H9 (cell line): ENCODE measurements around the gene ITPRIPL2. TPM values are rescaled to one million over a fixed set of nuclear protein-coding genes. Genes with fewer than 3 reads are reported as not detected.

Source experiments
- DNase-seq: peaks from one replicate; pipeline ENCODE4 v3.0.0-alpha.2; 2017
- H2AFZ ChIP-seq: one replicate; pipeline ENCODE4 v1.6.1; 2013; ENCODE audit warnings: mild to moderate bottlenecking, low read length, control low read depth, moderate library complexity
- H2AK5ac ChIP-seq: 2 replicates; pipeline ENCODE4 v1.6.1; 2013; ENCODE audit warnings: low read length, control low read depth, mixed read lengths; ENCODE audit not compliant: insufficient read length
- H2BK120ac ChIP-seq: one replicate; pipeline ENCODE4 v1.6.1; 2013; ENCODE audit warnings: low read depth, mild to moderate bottlenecking, low read length, control low read depth, inconsistent platforms; ENCODE audit not compliant: poor library complexity, severe bottlenecking
- H2BK12ac ChIP-seq: 2 replicates; pipeline ENCODE4 v1.6.1; 2013; ENCODE audit warnings: low read length, control low read depth, mixed read lengths, low read depth; ENCODE audit not compliant: insufficient read length
- H2BK15ac ChIP-seq: 2 replicates; pipeline ENCODE4 v1.6.1; 2013; ENCODE audit warnings: low read depth, low read length, control low read depth
- H2BK20ac ChIP-seq: one replicate; pipeline ENCODE4 v1.6.1; 2013; ENCODE audit warnings: low read depth, mild to moderate bottlenecking, low read length, control low read depth, inconsistent platforms; ENCODE audit not compliant: poor library complexity, severe bottlenecking
- H2BK5ac ChIP-seq: 2 replicates; pipeline ENCODE4 v1.6.1; 2013; ENCODE audit warnings: low read length, control low read depth, mixed read lengths; ENCODE audit not compliant: insufficient read length
- H3K14ac ChIP-seq: 2 replicates; pipeline ENCODE4 v1.6.1; 2013; ENCODE audit warnings: low read length, control low read depth; ENCODE audit not compliant: insufficient read depth
- H3K18ac ChIP-seq: 2 replicates; pipeline ENCODE4 v1.6.1; 2013; ENCODE audit warnings: low read depth, mild to moderate bottlenecking, mixed read lengths, low read length, control low read depth; ENCODE audit not compliant: insufficient read length
- H3K23ac ChIP-seq: 2 replicates; pipeline ENCODE4 v1.6.1; 2013; ENCODE audit warnings: low read length, control low read depth, mixed read lengths, low read depth; ENCODE audit not compliant: insufficient read length
- H3K23me2 ChIP-seq: 2 replicates; pipeline ENCODE4 v1.6.1; 2013; ENCODE audit warnings: low read depth, mild to moderate bottlenecking, mixed read lengths, low read length, control low read depth; ENCODE audit not compliant: insufficient read length, poor library complexity, severe bottlenecking
- H3K27ac ChIP-seq: 2 replicates; pipeline ENCODE4 v1.5.1; 2013; ENCODE audit warnings: low read length, control low read depth, mixed read lengths, low read depth; ENCODE audit not compliant: insufficient read length
- H3K27me3 ChIP-seq: 2 replicates; pipeline ENCODE4 v1.6.1; 2013; ENCODE audit warnings: low read length, control low read depth, inconsistent platforms; ENCODE audit not compliant: insufficient read depth
- H3K4ac ChIP-seq: 2 replicates; pipeline ENCODE4 v1.6.1; 2013; ENCODE audit warnings: low read depth, mild to moderate bottlenecking, control low read depth, inconsistent platforms, low read length, moderate library complexity
- H3K4me1 ChIP-seq: 2 replicates; pipeline ENCODE4 v1.6.1; 2013; ENCODE audit warnings: low read length, control low read depth, inconsistent platforms; ENCODE audit not compliant: insufficient read depth
- H3K4me2 ChIP-seq: 2 replicates; pipeline ENCODE4 v1.6.1; 2013; ENCODE audit warnings: low read length, control low read depth, mixed read lengths; ENCODE audit not compliant: insufficient read length, insufficient read depth
- H3K56ac ChIP-seq: 2 replicates; pipeline ENCODE4 v1.6.1; 2013; ENCODE audit warnings: low read depth, mild to moderate bottlenecking, mixed read lengths, low read length, control low read depth; ENCODE audit not compliant: insufficient read length
- H3K79me1 ChIP-seq: 2 replicates; pipeline ENCODE4 v1.6.1; 2013; ENCODE audit warnings: low read depth, mild to moderate bottlenecking, moderate library complexity, low read length, control low read depth, inconsistent platforms; ENCODE audit not compliant: insufficient read depth, poor library complexity, severe bottlenecking
- H3K79me2 ChIP-seq: 2 replicates; pipeline ENCODE4 v1.6.1; 2013; ENCODE audit warnings: low read length, control low read depth, inconsistent platforms; ENCODE audit not compliant: insufficient read depth
- H3K9ac ChIP-seq: 2 replicates; pipeline ENCODE4 v1.6.1; 2013; ENCODE audit warnings: low read length, control low read depth, mixed read lengths; ENCODE audit not compliant: insufficient read length; ENCODE audit errors: extremely low read depth
- H3K9me3 ChIP-seq: one replicate; pipeline ENCODE4 v1.6.1; 2013; ENCODE audit warnings: low read depth, low read length, inconsistent platforms; ENCODE audit not compliant: control insufficient read depth
- H3T11ph ChIP-seq: one replicate; pipeline ENCODE4 v1.6.1; 2013; ENCODE audit warnings: mild to moderate bottlenecking, low read length, control low read depth, inconsistent platforms
- H4K20me1 ChIP-seq: one replicate; pipeline ENCODE4 v1.6.1; 2013; ENCODE audit not compliant: control insufficient read depth, insufficient read length, insufficient read depth
- H4K5ac ChIP-seq: 2 replicates; pipeline ENCODE4 v1.6.1; 2013; ENCODE audit warnings: low read depth, mild to moderate bottlenecking, mixed read lengths, low read length, control low read depth; ENCODE audit not compliant: insufficient read length
- H4K8ac ChIP-seq: replicated peaks from 2 replicates; pipeline ENCODE4 v1.6.1; 2013; ENCODE audit warnings: low read length, control low read depth, mixed read lengths, low read depth; ENCODE audit not compliant: insufficient read length
- H4K91ac ChIP-seq: 2 replicates; pipeline ENCODE4 v1.6.1; 2013; ENCODE audit warnings: low read depth, mild to moderate bottlenecking, moderate library complexity, mixed read lengths, low read length, control low read depth; ENCODE audit not compliant: insufficient read length
- H3K27ac Mint-ChIP-seq, 3 experiments: 2 replicates in 2 of 3; 3 replicates in 1 of 3; pipeline ENCODE4 v1.8.0; 2020 to 2021; ENCODE audit warnings: mixed read lengths in 3 of 3, mild to moderate bottlenecking in 1 of 3, moderate library complexity in 1 of 3
- H3K27me3 Mint-ChIP-seq: 2 replicates; pipeline ENCODE4 v1.8.0; 2021; ENCODE audit warnings: low read depth, mild to moderate bottlenecking, moderate library complexity, mixed read lengths
- H3K36me3 Mint-ChIP-seq, 3 experiments: 2 replicates in 2 of 3; 3 replicates in 1 of 3; pipeline ENCODE4 v1.8.0; 2020 to 2021; ENCODE audit warnings: low read depth in 3 of 3, mixed read lengths in 3 of 3; ENCODE audit not compliant: insufficient read depth in 1 of 3
- H3K4me1 Mint-ChIP-seq, 2 experiments: 2 replicates each; pipeline ENCODE4 v1.8.0; 2020; ENCODE audit warnings: mixed read lengths in 2 of 2
- H3K4me3 Mint-ChIP-seq, 2 experiments: 2 replicates in 1 of 2; 3 replicates in 1 of 2; pipeline ENCODE4 v1.8.0; 2020 to 2021; ENCODE audit warnings: mild to moderate bottlenecking in 2 of 2, mixed read lengths in 2 of 2, moderate library complexity in 1 of 2
- H3K9me3 Mint-ChIP-seq, 2 experiments: 2 replicates in 1 of 2; 3 replicates in 1 of 2; pipeline ENCODE4 v1.8.0; 2020; ENCODE audit warnings: mild to moderate bottlenecking in 2 of 2, mixed read lengths in 2 of 2, moderate library complexity in 1 of 2
- WGBS: extraction: QIAGEN DNeasy Blood & Tissue Kit; methylation state at CpG from one replicate; pipeline ENCODE4 v1.1.7; 2013; ENCODE audit warnings: missing lambda C conversion rate, low lambda C conversion rate, mixed read lengths; ENCODE audit not compliant: insufficient read length; ENCODE audit errors: extremely low coverage; 5-methylcytosine and 5-hydroxymethylcytosine counted together
- total RNA-seq: library from RNA; stranded (reverse); gene quantifications from 2 replicates; pipeline ENCODE4 v1.2.1, GENCODE V29; 2021
- TF ChIP-seq, protein P1 (sequence below): fragments of 200-600 bp; sonication (generic); conservative IDR thresholded peaks from 3 replicates; pipeline ENCODE4 v1.8.0; 2021; ENCODE audit warnings: antibody characterized with exemption, mild to moderate bottlenecking

The ITPRIPL2 gene
- total RNA-seq, 1 experiment from 2014 or later, result 9.1 TPM

- Histone ChIP-seq H4K8ac (no peak overlapping the region), H4K20me1 (no peaks in the 10 kb centered on the region), H3K79me1 (no peaks in the 10 kb centered on the region), H3K56ac (no peak overlapping the region), H2BK120ac (no peak overlapping the region), H3K9ac (no peak overlapping the region), H3K4ac (no peak overlapping the region), H3K27ac (no peak overlapping the region), H2BK15ac (no peak overlapping the region), H4K5ac (no peak overlapping the region), H3K23me2 (peaks cover 12% of the 10 kb centered on the region), H2AFZ (no peak overlapping the region), H3K79me2 (no peaks in the 10 kb centered on the region), H2BK12ac (no peak overlapping the region), H3K27me3 (peaks cover 6% of the 10 kb centered on the region; the same call in 1 of the 2 replicates), H3K9me3 (no peaks in the 10 kb centered on the region), H3K18ac (no peak overlapping the region), H3T11ph (no peak overlapping the region), H3K14ac (no peak overlapping the region), H3K23ac (no peak overlapping the region), H2AK5ac (no peak overlapping the region), H4K91ac (no peak overlapping the region), H2BK5ac (no peak overlapping the region), H2BK20ac (no peak overlapping the region), H3K4me1 (no peaks in the 10 kb centered on the region), H3K4me2 (no peak overlapping the region)
- TF ChIP-seq, protein P1, sequence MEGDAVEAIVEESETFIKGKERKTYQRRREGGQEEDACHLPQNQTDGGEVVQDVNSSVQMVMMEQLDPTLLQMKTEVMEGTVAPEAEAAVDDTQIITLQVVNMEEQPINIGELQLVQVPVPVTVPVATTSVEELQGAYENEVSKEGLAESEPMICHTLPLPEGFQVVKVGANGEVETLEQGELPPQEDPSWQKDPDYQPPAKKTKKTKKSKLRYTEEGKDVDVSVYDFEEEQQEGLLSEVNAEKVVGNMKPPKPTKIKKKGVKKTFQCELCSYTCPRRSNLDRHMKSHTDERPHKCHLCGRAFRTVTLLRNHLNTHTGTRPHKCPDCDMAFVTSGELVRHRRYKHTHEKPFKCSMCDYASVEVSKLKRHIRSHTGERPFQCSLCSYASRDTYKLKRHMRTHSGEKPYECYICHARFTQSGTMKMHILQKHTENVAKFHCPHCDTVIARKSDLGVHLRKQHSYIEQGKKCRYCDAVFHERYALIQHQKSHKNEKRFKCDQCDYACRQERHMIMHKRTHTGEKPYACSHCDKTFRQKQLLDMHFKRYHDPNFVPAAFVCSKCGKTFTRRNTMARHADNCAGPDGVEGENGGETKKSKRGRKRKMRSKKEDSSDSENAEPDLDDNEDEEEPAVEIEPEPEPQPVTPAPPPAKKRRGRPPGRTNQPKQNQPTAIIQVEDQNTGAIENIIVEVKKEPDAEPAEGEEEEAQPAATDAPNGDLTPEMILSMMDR, result no peak
- peaks cover 4 to 6% of the 10 kb centered on the region in 2 experiments for H3K4me1 Mint-ChIP-seq
- H3K9me3 Mint-ChIP-seq, result no peaks in the 10 kb centered on the region
- DNase-seq, result no peak
- no peak overlapping the region for H3K27ac Mint-ChIP-seq
- no CpG with 5 or more reads among the region's 7 CpGs for WGBS
- peaks cover 30% of the 10 kb centered on the region for H3K27me3 Mint-ChIP-seq
- peak overlapping the region in 1 of 2 experiments; percentile 71; a peak in 1 of 5 replicates for H3K4me3 Mint-ChIP-seq
- H3K36me3 Mint-ChIP-seq, result no peaks in the 10 kb centered on the region
Observed at GRCh38 chr16:19170043-19170655, 56.4 kb downstream of the ITPRIPL2 start.

Other genes with a start within 250 kb of the ITPRIPL2 start
- gene SMG1, start 187.6 kb upstream of the ITPRIPL2 start, total RNA-seq, result 75.7 and 96.4 TPM in 2 replicates
- 4.3 and 4.8 TPM in 2 replicates for gene TMC7, start 130.0 kb upstream of the ITPRIPL2 start, total RNA-seq
- gene COQ7, start 46.4 kb upstream of the ITPRIPL2 start, total RNA-seq, result 26.7 and 29.6 TPM in 2 replicates
- gene SYT17, start 54.3 kb downstream of the ITPRIPL2 start, total RNA-seq, result 2.6 and 3.0 TPM in 2 replicates
- gene CLEC19A, start 171.8 kb downstream of the ITPRIPL2 start, total RNA-seq, result 0.20 TPM in 1 of 2 replicates, not detected in the other